Medulla oblongata (tissue), 1 donor: ENCODE results near the gene KNCN.

ENCODE experiments used
- DNase-seq: peaks from one replicate; pipeline ENCODE4 v3.0.0-alpha.2; 2015; ENCODE audit errors: extremely low spot score

Gene KNCN

DNA sequence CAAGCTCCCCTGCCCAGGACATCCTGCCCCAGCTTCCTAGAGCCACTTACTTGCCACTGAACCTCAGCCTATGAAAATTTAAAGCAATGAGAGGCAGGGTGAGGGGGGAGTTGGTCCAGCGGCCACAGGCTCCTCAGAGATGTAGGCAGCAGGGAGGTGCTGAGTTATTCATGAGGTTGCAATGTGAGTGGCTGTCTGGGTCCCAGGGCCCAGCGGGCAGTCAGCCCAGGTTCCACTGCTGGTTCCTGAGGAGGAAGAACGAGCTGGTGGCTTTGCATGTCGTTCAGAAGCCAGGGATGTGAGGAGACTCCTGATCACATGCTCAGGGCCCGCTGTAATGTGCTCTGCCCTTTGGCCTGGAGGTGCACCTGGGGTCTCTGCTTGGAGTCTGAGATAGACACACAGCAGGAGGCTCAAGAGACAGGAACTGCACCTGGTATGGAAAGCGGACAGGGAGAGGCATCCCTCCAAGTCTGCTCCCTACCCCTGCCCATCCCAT is at the start of gene KNCN:
Gene KNCN, minus strand, starts transcription at position 51 of the 499 bp plus-strand sequence. CDS start 432 bp downstream, outside the sequence.
- DNase-seq = no peak

- DNase-seq = no peak
Observed at GRCh38 chr1:46599059-46599970, 47.9 kb upstream of the KNCN start.

DNA sequence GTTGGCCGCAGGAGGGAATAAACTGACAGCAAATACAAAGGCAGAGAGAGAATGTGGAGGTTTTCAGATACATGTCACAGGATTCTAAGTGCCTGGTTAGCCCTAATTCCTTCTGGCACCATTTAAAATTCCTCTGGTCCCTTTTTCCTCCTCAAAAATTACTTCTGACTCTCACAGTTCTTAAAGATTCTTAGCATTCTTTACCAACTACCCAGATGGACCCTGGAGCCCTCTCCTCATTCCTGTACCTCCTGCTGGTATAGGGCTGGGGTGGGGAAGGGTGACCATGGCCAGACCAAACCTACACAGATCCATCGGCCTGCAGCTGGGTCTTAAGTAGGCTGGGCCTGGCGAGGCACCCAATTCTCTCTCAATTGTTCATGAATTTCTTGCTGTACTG is 45.4 kb upstream of the KNCN start:
- DNase-seq = no peak

DNA sequence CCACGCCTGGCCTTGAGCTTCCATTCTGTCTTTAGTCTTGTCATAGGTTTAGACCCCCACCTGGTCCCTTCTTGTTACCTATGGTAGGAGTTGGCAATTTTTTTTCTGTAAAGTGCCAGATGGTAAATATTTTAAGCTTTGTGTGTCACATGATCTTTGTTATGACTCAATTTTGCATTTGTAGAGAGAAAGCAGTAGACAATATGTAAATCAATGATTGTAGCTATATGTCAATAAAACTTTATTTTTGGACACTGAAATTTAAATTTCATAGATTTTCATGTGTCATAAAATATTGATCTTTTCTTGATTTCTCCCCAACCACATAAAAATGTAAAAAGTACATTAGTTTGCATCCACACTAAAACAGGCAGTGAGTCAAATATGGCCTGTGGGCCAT is 44.6 kb upstream of the KNCN start:
- no peak for DNase-seq

GRCh38 chr1:46595127-46595526 is 43.7 kb upstream of the KNCN start:
- peak; percentile 81 for DNase-seq

DNA sequence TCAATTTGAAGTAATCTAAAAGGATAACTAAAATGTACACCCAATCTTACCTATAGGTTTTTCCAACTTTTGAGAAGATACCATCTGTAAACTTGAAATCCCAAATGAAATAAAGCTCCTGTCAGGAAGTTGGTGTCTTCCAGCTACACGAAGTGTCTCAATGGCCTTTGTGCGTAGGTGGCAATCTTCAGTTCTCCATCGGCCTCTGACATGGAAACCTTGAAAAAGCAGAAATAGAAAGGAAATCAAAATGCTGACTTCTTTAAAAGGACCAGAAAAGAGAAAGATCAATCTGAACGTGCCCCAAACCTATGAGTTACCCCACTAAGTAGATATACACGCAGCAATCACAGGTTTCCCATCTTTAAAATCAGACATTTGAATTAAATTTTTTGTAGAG is 42.6 kb upstream of the KNCN start:
- peak; percentile 68 for DNase-seq

DNA sequence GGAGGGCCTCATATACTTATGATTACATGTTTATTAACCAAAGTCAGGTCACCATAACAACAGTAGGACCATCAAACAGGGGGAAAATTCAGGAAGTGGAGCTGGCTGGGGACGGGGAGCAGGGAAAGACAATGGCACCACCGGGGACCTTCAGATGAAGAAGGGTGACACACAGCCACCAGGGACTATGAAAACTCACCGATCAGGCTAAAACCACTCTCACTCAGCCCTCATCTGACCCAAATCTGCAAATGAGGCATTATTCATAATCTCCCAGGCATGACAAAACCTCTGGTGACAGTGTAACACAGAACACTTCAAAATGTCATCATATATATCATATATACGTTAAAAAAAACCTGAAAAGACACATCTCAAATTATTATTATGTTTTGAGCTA is 41.4 kb upstream of the KNCN start:
- no peak for DNase-seq

- DNase-seq = no peak
Observed at GRCh38 chr1:46589529-46589928, 38.1 kb upstream of the KNCN start.

- peak; percentile 72 for DNase-seq
Observed at GRCh38 chr1:46587069-46587468, 35.6 kb upstream of the KNCN start.

- peak; percentile 52 for DNase-seq
Observed at GRCh38 chr1:46585312-46585938, 34.0 kb upstream of the KNCN start.

GRCh38 chr1:46583494-46583893 is 32.0 kb upstream of the KNCN start:
- no peak for DNase-seq

- DNase-seq = no peak
Observed at GRCh38 chr1:46582972-46583371, 31.5 kb upstream of the KNCN start.

DNA sequence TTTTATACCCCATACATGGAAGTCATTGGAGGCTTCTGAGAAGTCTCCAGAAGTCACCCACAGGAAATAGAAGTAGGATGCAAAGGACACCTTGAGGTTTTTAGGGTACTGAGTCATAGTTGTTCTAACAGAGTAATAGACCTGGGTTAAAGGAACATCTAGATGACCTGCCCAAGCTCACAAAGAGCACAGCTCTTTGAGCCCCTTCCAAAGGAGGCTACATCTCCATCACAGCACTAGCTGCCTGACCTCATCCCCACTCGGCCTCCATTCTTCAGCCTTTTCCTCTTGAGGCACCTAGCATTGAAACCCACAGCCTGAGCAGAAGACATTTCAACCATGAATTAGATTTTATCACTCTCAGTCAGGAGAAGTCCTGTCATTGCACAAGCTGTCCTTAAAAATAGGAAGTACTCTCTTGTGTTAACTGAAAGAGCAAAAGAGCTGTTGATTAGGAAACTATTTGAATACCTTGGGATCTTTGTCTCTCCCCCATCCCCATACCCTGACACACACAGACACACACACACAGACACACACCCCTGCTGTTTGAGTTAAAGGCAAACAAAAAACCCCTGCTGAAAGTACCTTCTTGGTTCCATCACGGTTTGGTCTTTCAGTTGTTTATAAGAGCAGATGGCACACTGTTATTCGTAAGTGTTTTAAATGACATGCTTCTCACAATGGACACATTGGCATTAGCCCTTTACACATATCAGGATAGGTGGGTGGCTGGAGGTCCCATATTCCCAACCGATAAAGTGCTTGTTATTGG is 30.4 kb upstream of the KNCN start:
- DNase-seq = no peak

DNA sequence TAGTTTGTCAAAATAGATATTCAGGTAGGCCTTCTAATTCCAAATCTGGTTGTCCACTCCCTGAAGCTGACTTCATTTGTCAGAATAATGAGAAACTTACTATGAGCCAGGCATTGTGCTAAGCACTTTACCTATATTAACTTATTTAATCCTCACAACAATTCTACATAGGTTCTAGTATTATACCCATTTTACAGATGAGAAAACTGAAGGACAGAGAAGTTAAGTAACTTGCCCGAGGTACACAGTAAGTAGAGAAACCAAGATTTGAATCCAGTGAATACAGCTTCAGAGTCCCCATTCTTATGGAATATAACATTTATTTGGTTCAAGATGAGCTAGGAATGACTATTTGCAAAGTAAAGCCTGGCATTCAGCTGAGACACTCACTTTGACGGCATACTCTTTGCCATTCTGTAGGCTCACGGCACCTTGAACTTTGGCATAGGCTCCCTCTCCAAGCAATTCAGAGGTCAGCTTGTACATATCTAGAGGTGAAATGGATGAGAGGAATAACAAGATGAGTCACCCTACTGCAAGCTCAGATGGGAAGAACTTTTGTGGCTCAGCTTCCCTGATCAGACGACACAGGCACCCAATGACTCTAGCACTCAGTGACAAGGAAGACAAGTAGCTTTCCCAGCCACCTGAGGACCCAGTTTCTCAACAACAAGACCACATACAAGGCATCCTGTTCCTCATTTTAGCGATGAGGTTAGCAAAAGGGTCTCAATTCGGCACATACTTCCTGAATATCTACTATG is 28.9 kb upstream of the KNCN start:
- no peak for DNase-seq

GRCh38 chr1:46577671-46578070 is 26.2 kb upstream of the KNCN start:
- no peak for DNase-seq

DNA sequence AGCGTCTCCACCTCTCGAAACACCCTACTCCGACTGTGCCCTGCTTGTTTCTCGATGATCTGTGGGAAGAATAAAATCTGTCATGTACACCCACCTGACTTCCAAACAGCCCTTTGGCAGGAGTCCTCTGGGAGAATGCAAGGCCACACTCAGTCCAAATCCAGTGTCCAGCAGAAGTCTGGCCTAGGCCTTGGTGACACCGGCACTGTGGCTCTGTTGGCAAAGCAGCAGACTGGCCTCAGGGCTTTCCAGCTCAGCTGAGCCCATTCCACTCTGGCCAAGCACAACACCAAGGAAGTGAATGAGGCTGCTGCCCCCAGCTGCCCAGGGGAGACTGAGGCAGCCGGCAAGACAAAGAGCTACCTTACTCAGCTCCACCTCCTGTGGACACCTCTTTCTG is 25.1 kb upstream of the KNCN start:
- peak; percentile 46 for DNase-seq

DNA sequence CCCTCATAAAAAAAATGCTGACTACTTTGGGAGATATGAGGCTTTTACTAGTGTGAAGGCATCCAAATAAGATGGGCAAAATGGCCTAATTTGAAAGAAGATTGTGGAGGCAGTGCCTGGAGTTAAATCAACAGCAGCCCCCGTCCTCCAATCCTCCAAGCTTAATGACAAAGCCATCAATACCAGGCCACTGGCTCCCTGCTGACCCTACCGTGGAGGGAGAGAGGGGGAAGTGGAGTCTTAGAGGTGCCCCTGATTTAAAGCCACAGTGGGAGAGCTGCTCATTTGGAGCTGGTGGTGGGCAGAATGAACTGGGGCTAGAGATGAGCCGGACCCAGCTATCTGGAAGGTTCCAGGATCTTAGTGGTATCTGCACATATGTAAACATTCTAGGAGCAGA is 24.3 kb upstream of the KNCN start:
- no peak for DNase-seq

DNA sequence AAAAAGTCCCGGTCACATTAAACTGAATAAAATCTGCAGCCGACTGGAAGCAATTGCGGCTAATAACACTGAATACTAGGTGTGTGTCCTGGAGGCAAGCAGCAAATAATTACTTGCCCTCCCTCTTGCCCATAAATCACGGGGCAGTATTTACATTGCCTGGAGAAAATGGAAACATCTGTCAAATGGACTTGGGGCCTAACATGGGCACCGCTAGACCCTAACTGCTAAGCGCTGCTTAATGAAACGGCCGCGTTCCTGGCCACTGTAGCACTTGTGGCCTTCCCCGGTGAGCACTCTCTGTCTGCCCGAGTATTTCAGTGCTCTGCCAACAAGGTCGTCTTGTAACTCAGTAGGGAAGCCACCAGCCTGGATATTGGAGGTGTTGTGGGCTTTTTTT is 23.9 kb upstream of the KNCN start:
- no peak for DNase-seq

GRCh38 chr1:46571691-46572225 is 20.3 kb upstream of the KNCN start:
- no peak for DNase-seq

DNA sequence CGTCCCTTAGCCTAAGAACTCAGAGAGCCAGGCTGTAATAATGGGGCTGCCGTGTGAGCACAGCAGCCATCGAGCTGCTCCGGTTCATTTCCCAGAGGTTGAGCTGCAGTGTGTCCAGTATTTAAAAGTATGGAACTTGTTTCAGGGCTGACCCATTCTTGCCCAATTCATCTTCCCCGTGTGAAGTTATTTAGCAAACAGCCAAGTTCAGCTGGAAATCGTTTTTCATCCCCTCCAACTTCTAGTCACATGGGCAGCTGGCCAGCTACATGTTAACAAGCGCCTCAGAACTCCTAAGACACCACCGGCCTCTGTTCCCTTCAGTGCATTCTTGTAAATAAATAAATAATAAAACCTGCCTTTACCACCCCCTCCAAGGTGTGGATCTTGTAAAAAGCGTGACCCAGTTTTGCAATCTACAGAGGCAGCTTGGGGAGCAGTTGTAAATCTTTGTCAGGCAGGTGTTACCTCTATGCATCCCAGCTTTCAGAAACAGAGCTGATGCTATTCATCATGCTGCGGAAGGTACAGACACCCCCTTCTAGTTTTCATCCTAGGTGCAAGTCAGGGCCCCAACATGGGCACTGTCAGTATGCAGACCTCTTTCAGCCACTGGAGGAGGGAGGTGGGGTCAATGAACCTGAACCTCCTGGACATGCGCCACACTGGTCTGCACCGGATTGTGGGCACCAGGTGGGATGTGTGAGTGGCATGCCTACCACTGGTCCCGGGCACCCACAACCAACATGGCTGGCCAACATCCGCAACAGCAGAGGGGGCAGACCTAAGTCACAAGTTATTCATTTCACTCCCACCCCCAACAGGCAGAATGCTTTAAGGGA is 18.7 kb upstream of the KNCN start:
- no peak for DNase-seq
